PFSK-1 (cell line): ENCODE data around the gene BMPR2.

Experiments used
- FOXP2 ChIP-seq: optimal IDR thresholded peaks from 2 replicates; pipeline ENCODE3; 2011; ENCODE audit warnings: borderline replicate concordance, control low read depth, inconsistent platforms; ENCODE audit not compliant: insufficient read depth; ENCODE audit errors: extremely low read length, extremely low read depth
- POLR2AphosphoS5 ChIP-seq: IDR thresholded peaks from 2 replicates; pipeline ENCODE4 v1.6.1; 2012; ENCODE audit warnings: low read depth, mild to moderate bottlenecking, control low read depth, low read length, moderate library complexity
- REST ChIP-seq, 2 experiments: IDR thresholded peaks; 2 replicates each; pipeline versions ENCODE4 v1.6.1 to v1.8.0; 2011 to 2012; ENCODE audit warnings: low read depth in 2 of 2, low read length in 2 of 2, control low read depth in 1 of 2, inconsistent platforms in 1 of 2, mild to moderate bottlenecking in 1 of 2, moderate library complexity in 1 of 2; ENCODE audit not compliant: insufficient read depth in 1 of 2
- SIN3A ChIP-seq: IDR thresholded peaks from 2 replicates; pipeline ENCODE4 v1.6.1; 2012; ENCODE audit warnings: mild to moderate bottlenecking, low read length, moderate library complexity, borderline replicate concordance; ENCODE audit not compliant: insufficient read depth
- TAF1 ChIP-seq: IDR thresholded peaks from 2 replicates; pipeline ENCODE4 v1.6.1; 2012; ENCODE audit warnings: low read length, control low read depth, borderline replicate concordance; ENCODE audit not compliant: insufficient read depth

The BMPR2 gene

GRCh38 chr2:202408546-202409140 is 32.5 kb downstream of the BMPR2 start:
- TF ChIP-seq FOXP2 (no peak), SIN3A (no peak), POLR2AphosphoS5 (no peak), TAF1 (no peak), REST (IDR thresholded peaks at IDR 0.05; ENCODE audit: insufficient read depth in 1 of 2, low read depth in 2 of 2, low read length in 2 of 2) (no peak)

DNA sequence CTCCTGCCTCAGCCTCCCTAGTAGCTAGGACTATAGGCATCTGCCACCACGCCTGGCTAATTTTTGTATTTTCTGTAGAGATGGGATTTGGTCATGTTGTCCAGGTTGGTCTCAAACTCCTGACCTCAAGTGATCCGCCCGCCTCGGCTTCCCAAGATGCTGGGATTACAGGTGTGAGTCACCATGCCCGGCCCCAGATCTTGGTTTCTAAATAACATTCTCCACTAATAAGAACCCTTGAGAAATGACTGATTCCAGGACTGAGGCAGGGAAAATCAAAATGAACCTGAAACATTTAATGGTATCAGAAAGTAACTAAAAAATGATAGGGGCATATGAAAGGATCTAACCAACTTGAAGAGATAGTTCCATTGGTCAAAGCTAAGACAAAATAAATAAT is 34.0 kb downstream of the BMPR2 start:
- TF ChIP-seq REST (IDR thresholded peaks at IDR 0.05; ENCODE audit: insufficient read depth in 1 of 2, low read depth in 2 of 2, low read length in 2 of 2) = no peak
- TF ChIP-seq TAF1 = no peak
- TF ChIP-seq POLR2AphosphoS5 = no peak
- TF ChIP-seq SIN3A = no peak
- no peak for TF ChIP-seq FOXP2

GRCh38 chr2:202411097-202411496 is 35.0 kb downstream of the BMPR2 start:
- no peak for TF ChIP-seq TAF1

- TF ChIP-seq POLR2AphosphoS5 (no peak), TAF1 (no peak), REST (IDR thresholded peaks at IDR 0.05; ENCODE audit: insufficient read depth in 1 of 2, low read depth in 2 of 2, low read length in 2 of 2) (no peak), FOXP2 (no peak), SIN3A (no peak)
Observed at GRCh38 chr2:202418027-202418426, 41.9 kb downstream of the BMPR2 start.

GRCh38 chr2:202418511-202418910 is 42.4 kb downstream of the BMPR2 start:
- TF ChIP-seq TAF1 = no peak
- TF ChIP-seq POLR2AphosphoS5 = no peak
- TF ChIP-seq FOXP2 = no peak
- TF ChIP-seq REST (IDR thresholded peaks at IDR 0.05; ENCODE audit: insufficient read depth in 1 of 2, low read depth in 2 of 2, low read length in 2 of 2) = no peak
- no peak for TF ChIP-seq SIN3A

GRCh38 chr2:202423139-202423538 is 47.0 kb downstream of the BMPR2 start:
- no peak for TF ChIP-seq FOXP2
